GM21423 (cell line): ENCODE measurements around the gene MAP3K5.
A peak's percentile ranks its signal among the peaks of the same experiment; 100 is the strongest.

Experiments
- ATAC-seq: cut with Tn5 transposase; IDR thresholded peaks from one replicate; pipeline ENCODE4 v1.9.1; 2021; ENCODE audit warnings: mild to moderate bottlenecking, moderate library complexity; ENCODE audit not compliant: unreplicated experiment

Gene MAP3K5

GRCh38 chr6:136550045-136550329 lies 242.3 kb downstream of the MAP3K5 start:
- ATAC-seq: peak; percentile 47

GRCh38 chr6:136549300-136550044 lies 242.8 kb downstream of the MAP3K5 start:
- ATAC-seq: no peak

GRCh38 chr6:136548582-136549299 lies 243.5 kb downstream of the MAP3K5 start:
- ATAC-seq: no peak

GRCh38 chr6:136547871-136548270 lies 244.4 kb downstream of the MAP3K5 start:
- ATAC-seq: no peak

DNA sequence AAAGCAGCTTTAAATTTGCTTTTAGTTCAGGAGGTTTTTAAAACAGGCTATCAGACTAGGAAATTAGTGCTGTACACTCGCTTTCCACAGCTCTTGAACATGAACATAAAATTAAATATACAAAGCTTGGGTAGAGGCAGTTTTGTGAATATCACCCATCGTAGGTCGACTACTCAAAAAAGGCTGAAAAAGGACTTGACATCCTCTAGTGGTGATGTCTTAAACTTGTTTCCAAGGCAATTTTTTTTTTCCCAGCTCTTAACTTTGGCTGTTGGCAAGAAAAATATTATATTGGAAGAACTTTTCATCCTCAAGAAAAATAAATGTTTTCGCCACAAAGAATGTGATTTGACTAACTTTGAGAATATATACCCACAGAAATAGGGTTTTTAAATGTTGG lies 244.9 kb downstream of the MAP3K5 start:
- no peak for ATAC-seq

GRCh38 chr6:136546331-136546730 lies 245.9 kb downstream of the MAP3K5 start:
- ATAC-seq: no peak

DNA sequence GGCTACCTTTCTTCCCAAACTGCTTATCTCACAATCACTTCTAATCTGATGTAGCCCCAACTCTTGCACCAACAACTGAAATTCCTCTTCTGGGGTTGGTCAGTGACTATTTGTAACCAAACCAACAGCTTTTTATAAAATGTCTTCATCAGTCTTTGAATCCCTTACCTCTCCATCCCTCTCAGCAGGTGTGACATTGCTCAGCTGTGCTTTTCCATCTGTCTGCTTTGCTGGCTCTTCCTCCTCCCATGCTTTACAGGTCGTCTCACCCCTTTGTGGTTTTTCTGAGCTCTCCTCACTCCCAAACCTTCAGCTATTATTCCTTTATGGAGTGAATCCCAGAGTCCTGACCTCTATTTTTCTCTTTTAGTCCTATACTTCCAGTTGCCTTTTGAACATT lies 248.0 kb downstream of the MAP3K5 start:
- ATAC-seq: no peak

DNA sequence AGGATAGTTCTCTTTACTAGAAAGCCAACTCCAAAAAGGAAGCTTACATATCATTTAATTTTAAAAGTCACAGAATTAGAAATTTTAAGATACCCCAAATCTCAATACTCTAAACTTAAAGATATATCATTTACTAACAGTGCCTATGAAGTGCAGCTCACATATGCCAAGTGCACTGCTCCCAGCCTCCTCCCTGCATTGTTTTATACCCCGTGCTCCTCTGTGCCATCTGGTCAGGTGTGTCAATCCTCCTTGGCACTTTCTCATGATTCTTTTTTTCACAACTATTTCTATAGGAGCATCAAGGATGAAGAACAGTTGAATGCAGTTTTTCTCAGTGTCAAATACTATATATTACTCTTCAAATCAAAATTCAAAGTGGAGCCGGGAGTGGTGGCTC lies 250.9 kb downstream of the MAP3K5 start:
- ATAC-seq: no peak

- ATAC-seq: no peak
Observed at GRCh38 chr6:136539967-136540652, 252.2 kb downstream of the MAP3K5 start.

DNA sequence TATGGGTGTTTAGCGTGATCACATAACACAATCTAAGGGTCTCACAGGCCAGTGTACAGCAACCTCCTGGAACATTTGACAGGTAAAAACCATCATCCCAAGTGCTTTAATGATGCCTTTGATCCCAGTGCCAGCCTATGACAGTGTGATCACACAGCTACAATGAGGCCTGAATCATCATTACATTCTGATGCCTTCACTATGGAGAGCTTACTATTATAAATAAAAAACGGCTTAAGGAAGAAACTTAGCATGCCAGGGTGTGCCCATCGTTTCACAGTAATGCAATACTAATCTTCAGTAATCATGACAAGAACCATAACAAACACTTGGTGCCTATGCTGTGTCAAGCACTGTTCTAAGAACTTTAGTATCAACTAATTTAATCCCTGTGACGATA lies 253.4 kb downstream of the MAP3K5 start:
- ATAC-seq: no peak

DNA sequence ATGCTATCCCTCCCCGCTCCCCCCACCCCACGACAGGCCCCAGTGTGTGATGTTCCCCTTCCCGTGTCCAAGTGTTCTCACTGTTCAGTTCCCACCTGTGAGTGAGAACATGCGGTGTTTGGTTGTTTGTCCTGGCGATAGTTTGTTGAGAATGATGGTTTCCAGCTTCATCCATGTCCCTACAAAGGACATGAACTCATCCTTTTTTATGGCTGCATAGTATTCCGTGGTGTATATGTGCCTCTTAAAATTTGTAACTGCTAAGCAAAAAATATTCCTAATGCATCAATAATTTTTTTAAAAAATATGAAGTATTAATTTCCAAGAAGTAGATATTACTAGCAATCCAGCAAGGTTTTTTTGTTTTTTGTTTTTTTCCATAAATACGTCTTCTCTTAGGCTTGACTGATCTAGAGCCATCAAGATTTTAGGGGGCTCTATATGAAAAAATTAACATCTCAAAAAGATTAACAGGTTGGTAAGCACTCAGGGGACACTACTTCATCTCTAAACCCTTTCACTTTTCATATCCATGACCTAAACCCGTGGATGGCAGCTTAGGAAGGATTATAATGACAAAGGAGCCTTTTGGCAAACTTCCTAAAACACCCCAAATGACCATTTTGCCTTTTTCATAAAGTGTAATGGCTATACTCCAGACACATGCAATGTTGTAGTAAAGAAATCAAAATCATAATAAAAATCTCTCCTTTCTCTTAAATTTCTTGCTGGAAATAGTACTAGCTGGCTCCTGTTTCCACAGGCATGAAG lies 256.2 kb downstream of the MAP3K5 start:
- no peak for ATAC-seq

GRCh38 chr6:136535017-136535765 lies 257.1 kb downstream of the MAP3K5 start:
- no peak for ATAC-seq

DNA sequence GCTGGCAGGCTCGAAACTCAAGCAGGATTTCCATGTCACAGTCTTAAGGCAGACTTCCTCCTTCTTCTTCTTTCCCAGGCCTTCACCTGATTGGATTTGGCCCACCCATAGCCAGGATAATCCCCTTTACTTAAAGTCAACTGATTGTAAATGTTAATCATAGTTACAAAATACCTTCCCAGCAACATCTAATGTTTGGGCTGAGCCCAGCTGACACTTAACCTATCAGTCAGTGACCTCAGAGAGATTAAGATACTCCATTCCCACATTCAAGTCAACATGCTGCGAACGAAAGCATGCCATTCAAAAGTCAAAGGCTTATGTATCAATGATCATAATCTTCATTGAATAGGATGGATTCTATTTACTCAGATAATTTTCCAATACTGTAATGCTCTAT lies 258.0 kb downstream of the MAP3K5 start:
- no peak for ATAC-seq

DNA sequence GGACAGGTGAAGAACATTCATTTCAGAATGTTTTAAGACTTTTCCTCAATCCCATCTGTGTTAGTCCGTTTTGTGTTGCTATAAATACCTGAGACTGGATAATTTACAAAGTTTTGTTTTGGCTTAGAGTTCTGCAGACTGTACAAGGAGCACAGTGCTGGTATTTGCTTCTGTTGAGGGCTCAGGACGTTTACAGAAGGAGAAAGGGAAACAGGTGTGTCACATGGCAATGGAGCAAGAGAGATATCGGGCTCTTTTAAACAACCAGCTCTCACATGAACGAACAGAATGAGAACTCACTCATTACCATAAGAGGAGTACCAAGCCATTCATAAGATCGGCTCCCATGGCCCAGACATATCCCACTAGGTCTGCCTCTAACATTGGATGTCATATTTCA lies 258.8 kb downstream of the MAP3K5 start:
- no peak for ATAC-seq

- no peak for ATAC-seq
Observed at GRCh38 chr6:136532030-136532429, 260.2 kb downstream of the MAP3K5 start.

GRCh38 chr6:136529710-136530109 lies 262.6 kb downstream of the MAP3K5 start:
- no peak for ATAC-seq

GRCh38 chr6:136528477-136528876 lies 263.8 kb downstream of the MAP3K5 start:
- ATAC-seq: no peak

DNA sequence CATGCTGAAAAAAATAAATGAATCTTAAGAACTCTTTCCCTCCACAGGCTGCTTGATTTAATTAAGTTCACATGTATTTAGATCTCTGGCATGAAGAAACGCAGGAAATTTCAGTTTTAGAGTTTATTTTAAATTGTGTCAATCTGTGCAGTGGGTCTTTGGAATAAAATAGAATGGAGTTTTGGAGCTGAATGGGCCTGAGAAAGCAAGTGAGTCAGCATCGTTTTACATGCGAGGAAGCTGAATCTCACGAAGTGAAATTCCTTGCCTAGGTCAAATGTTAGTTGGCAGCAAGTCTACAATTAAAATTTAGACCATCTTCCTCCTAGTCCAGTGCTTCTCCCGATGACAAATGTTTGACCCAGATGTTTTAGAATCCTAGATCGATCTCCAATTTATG lies 264.4 kb downstream of the MAP3K5 start:
- ATAC-seq: no peak

- no peak for ATAC-seq
Observed at GRCh38 chr6:136526937-136527336, 265.3 kb downstream of the MAP3K5 start.

DNA sequence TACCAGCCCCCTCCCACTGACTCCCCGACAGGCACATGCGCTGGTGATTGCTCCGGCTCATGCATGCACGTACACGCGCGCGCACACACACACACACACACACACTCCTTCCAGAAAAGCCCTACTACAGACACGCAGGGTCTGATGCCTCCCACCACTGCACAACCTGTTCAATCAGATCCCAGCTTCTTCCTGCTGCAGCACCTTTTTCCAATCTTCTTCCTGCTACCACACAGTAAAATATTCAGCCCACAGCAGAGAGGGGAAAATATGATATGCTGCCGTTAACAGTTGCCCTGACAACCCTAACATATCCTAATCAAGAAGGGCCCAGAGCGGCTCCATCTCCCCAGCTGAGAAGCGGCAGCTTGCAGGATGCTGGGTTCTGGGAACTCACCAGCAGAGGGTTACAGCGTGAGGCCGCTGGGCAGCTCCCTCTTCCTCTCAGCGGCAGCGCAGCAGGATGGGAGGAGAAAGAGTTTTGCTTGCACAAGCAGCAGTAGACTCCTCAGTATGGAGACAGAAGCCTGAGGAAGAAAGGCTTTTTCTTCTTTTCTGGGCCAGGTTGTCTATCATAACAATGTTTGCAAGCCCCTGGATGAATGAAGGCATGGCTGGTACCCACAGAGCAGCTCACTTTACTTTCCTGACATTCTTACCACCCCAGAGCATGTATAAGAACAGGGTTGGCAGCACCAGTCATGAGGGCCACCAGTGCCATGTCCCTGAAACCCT lies 265.9 kb downstream of the MAP3K5 start:
- ATAC-seq: no peak
